Measurements from ENCODE around the gene SPINK14.

SPINK14 gene

GRCh38 chr5:148202531-148203203 is 34.3 kb downstream of the SPINK14 start, which contains the start of gene SPINK6:
SPINK6 (plus strand) TSS chr5:148203042; CDS start chr5:148203097, 55 bp downstream.
- no peak for DNase-seq

- DNase-seq, result no peak
Observed at GRCh38 chr5:148205044-148205806, 36.9 kb downstream of the SPINK14 start.

- DNase-seq, result no peak
Observed at GRCh38 chr5:148205865-148206264, 37.5 kb downstream of the SPINK14 start.

- no peak for DNase-seq
Observed at GRCh38 chr5:148206620-148207019, 38.3 kb downstream of the SPINK14 start.

- no peak for DNase-seq
Observed at GRCh38 chr5:148208226-148208625, 39.9 kb downstream of the SPINK14 start.

- peak; percentile 9 for DNase-seq
Observed at GRCh38 chr5:148209151-148209770, 40.9 kb downstream of the SPINK14 start.

GRCh38 chr5:148214665-148215185 is 46.4 kb downstream of the SPINK14 start:
- no peak for DNase-seq

GRCh38 chr5:148221508-148221907 is 53.2 kb downstream of the SPINK14 start:
- no peak for DNase-seq

- DNase-seq, result no peak
Observed at GRCh38 chr5:148224117-148224742, 55.9 kb downstream of the SPINK14 start.
